ENCODE data around the gene NDUFS7.

The NDUFS7 gene

GRCh38 chr19:1400281-1401137 lies 16.8 kb downstream of the NDUFS7 start:
- DNase-seq (ENCODE audit: low read depth, low spot score), result no peak

GRCh38 chr19:1401138-1401888 lies 17.6 kb downstream of the NDUFS7 start, which contains the start of gene GAMT:
TSS of gene GAMT (minus strand) at chr19:1401542. CDS start at chr19:1401476, 66 bp downstream.
- DNase-seq (ENCODE audit: low read depth, low spot score), result no peak

DNA sequence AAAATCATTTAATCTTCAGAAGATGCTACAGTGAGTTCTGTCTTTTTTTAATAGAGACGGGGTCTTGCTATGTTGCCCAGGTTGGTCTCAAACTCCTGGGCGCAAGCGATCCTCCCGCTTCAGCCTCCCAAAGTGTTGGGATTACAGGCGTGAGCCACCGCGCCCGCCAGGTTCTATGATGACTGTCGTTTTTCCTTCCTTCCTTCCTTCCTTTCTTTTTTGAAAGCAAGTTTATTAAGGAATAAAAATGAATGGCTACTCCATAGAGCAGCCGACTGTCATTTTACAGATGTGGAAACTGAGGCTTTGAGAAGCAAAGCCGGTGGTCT lies 18.1 kb downstream of the NDUFS7 start:
- DNase-seq (ENCODE audit: low read depth, low spot score), result no peak

DNA sequence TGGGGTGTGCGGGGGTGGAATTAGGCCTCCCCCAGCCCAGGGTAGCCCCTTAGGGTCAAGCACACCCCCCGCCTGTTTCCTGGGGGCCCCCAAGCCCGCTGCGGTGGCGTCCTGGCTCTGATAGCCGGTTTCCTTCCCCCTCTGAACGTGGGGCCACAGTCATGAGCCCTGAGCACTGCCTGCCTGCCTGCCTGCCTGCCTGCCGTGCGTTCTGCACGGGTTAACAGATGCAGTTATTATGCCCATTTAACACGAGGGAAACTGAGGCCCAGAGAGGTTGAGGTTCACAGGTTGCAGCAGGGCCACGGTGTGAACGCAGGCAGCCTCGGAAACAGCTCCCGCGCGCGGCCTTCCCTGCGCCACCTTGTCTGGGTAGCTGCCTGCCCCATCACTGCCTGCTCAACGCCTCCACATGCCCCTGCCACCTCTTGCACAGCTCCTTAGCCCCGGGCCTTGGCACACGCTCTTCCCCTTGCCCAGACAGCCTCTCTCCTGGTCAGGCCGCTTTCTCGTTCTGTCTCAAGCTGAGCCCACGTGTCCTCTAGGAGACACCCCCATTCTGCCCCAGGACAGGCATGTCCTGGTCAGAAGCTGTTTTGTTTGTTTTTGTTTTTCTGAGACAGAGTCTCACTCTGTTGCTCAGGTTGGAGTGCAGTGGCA lies 18.8 kb downstream of the NDUFS7 start:
- DNase-seq (ENCODE audit: low read depth, low spot score), result no peak

GRCh38 chr19:1406774-1407527 lies 23.2 kb downstream of the NDUFS7 start:
- DNase-seq (ENCODE audit: low read depth, low spot score), result peak; percentile 99

- DNase-seq (ENCODE audit: low read depth, low spot score), result peak; percentile 27
Measured at GRCh38 chr19:1407528-1408299, 24.0 kb downstream of the NDUFS7 start, which contains the start of gene DAZAP1. TSS of gene DAZAP1 (plus strand) at chr19:1407586. CDS start at chr19:1407774, 188 bp downstream.

- DNase-seq (ENCODE audit: low read depth, low spot score), result peak; percentile 40
Measured at GRCh38 chr19:1408300-1409203, 24.8 kb downstream of the NDUFS7 start.

GRCh38 chr19:1409204-1410005 lies 25.7 kb downstream of the NDUFS7 start:
- no peak for DNase-seq (ENCODE audit: low read depth, low spot score)

DNA sequence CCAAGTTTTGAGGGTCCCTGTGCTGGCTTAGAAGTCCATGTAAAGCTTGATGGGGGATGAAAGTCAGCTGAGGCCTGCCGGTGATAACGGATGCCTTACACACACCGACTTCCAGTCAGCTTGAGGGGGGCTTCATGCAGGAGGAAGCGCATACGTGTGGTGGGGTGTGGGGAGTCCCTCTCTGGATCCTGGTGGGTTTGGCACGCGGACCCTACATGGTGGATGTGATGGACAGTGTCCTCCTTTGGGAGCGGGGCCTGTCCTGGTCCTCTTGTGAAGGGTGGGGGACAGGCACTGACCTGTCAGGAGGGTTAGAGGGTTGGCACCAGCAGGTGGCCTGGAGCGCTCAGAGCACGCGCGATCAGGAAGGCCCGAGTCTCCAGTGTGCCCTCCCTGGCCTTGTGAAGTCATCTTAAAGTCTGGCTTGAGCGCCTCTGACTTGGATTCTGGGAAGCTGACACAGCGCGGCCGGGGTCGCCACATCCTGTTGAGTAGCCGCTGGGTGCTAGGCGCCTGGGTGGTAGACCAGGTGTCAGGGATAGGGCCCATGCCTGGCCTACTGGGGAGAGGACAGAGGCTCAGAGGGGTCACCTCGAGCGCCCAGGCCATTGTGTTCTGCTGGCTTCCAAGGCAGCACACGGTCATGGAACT lies 26.6 kb downstream of the NDUFS7 start:
- DNase-seq (ENCODE audit: low read depth, low spot score), result no peak

DNA sequence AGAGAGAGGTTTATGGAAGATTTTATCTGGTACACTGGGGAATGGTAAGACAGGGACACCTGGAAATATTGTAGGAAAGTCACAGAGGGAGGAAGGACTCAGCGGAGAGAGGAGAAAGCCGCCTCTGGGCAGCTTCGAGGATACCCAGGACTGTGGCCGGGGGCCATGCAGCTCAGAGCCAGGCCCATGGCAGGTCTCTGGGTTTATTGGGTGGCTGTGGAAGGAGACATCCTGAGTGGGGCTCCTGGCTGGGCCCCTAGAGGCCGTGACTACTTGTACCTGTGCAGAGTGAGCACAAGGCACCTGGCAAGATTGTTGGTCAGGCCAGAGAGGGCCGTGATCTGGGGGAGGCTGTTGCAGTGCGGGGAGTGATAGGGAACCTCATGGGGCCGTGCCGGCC lies 27.1 kb downstream of the NDUFS7 start:
- DNase-seq (ENCODE audit: low read depth, low spot score), result no peak

- DNase-seq (ENCODE audit: low read depth, low spot score), result no peak
Measured at GRCh38 chr19:1411255-1412191, 27.8 kb downstream of the NDUFS7 start.

DNA sequence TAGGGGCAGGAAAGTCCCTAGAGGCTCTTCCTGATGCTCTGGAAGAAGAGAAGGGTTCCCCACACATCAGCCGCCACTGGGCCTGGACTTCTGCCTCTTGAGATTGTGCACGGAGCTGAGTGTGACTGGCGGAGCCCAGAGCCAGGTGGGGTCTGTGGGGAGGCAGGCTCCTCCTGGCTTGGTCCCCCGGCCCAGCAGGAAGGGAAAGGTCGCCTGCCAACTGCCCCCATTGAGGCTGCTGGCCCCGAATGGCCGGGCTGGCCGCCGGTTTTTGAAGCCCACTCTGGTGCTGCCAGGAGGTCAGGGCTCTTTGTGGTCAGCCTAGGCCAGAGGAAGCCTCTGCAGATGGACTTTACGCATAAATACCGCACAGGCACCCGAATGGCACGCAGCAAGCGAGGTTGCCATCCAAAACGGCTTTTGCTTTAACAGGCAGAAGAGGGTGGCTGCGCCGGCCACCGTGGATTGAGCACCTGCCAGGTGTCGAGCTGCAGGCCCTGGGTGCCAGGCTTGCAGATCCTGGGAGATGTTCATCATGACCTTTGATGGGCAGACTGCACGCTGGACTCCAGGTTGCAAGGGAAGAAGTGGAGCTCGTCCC lies 28.7 kb downstream of the NDUFS7 start:
- no peak for DNase-seq (ENCODE audit: low read depth, low spot score)

GRCh38 chr19:1412995-1413800 lies 29.5 kb downstream of the NDUFS7 start:
- DNase-seq (ENCODE audit: low read depth, low spot score), result no peak

- no peak for DNase-seq (ENCODE audit: low read depth, low spot score)
Measured at GRCh38 chr19:1416014-1416841, 32.5 kb downstream of the NDUFS7 start.

DNA sequence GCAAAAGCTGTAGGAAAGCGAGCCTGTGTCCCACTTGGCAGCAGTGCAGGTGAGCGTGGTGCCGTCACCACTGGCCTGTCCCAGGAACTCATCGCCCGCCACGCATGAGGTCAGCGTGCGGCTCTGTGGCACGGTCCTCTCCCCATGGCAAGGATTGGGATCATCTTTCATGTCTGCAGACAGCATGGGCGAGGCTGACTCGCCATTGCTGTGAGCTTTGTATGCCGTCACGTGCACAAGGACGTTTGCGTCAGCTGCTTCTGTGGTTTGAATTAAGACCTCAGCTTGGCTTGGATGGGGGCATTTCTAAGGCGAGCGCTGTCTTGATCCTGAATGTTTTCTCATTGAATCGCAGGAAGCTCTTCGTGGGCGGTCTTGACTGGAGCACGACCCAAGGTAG lies 33.4 kb downstream of the NDUFS7 start:
- DNase-seq (ENCODE audit: low read depth, low spot score), result no peak

Measured in activated CD4-positive, CD25-positive, alpha-beta regulatory T cell treated with anti-CD3 and anti-CD28 coated beads, Interleukin-2, amount 50 U/mL, for 16 hours (primary cell).